Measurements from ENCODE around the gene LACTBL1.

The LACTBL1 gene

DNA sequence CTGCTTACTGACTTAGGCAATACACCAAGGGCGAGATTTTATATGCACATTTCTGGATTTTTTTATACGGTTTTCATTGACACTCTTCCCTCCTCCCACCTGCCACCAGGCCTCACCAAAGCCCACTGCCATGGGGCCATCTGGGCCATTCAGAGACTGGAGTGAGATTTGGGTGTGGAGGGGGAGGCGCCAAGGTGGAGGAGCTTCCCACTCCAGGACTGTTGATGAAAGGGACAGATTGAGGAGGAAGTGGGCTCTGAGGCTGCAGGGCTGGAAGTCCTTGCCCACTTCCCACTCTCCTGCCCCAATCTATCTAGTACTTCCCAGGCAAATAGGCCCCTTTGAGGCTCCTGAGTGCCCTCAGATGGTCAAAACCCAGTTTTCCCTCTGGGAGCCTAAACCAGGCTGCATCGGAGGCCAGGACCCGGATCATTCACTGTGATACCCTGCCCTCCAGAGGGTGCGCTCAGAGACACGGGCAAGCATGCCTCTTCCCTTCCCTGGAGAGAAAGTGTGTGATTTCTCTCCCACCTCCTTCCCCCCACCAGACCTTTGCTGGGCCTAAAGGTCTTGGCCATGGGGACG is 57.9 kb downstream of the LACTBL1 start:
- no peak for DNase-seq (ENCODE audit: low read depth in 3 of 3, low spot score in 1 of 3)

DNA sequence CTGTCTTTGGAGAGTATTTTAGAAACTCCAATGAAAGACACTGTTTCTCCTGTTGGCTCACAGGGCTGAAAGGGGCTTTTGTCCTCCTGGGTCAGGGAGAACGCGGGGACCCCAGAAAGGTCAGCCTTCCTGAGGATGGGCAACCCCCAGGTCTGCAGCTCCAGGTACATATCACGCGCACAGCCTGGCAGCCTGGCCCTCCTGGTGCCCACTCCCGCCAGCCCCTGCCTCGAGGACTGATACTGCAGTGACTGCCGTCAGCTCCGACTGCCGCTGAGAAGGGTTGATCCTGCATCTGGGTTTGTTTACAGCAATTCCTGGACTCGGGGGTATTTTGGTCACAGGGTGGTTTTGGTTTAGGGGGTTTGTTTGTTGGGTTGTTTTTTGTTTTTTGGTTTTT is 58.5 kb downstream of the LACTBL1 start:
- no peak for DNase-seq (ENCODE audit: low read depth in 3 of 3, low spot score in 1 of 3)

DNA sequence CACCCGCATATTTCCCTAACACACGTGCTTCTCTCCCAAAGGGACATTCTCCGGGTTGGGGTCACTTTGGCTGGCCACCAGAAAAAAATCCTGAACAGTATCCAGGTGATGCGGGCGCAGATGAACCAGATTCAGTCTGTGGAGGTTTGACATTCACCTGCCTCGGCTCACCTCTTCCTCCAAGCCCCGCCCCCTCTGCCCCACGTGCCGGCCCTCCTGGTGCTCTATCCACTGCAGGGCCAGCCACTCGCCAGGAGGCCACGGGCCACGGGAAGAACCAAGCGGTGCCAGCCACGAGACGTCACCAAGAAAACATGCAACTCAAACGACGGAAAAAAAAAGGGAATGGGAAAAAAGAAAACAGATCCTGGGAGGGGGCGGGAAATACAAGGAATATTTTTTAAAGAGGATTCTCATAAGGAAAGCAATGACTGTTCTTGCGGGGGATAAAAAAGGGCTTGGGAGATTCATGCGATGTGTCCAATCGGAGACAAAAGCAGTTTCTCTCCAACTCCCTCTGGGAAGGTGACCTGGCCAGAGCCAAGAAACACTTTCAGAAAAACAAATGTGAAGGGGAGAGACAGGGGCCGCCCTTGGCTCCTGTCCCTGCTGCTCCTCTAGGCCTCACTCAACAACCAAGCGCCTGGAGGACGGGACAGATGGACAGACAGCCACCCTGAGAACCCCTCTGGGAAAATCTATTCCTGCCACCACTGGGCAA is 59.1 kb downstream of the LACTBL1 start:
- no peak for DNase-seq (ENCODE audit: low read depth in 3 of 3, low spot score in 1 of 3)

DNA sequence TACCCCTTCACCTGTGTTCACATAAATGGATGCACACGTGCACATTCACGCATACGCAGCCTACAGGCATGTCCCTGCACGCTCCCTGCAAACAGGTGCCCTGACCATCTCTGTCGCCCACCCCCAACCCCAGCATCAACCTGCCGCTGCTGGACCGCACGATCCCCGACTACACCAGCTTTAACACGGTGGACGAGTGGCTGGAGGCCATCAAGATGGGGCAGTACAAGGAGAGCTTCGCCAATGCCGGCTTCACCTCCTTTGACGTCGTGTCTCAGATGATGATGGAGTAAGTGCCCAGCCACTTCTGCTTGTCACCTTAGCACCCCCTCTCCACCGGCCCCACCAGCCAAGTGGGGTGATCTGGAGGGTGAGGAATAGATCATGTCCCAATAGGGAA is 60.4 kb downstream of the LACTBL1 start:
- no peak for DNase-seq (ENCODE audit: low read depth in 3 of 3, low spot score in 1 of 3)

DNA sequence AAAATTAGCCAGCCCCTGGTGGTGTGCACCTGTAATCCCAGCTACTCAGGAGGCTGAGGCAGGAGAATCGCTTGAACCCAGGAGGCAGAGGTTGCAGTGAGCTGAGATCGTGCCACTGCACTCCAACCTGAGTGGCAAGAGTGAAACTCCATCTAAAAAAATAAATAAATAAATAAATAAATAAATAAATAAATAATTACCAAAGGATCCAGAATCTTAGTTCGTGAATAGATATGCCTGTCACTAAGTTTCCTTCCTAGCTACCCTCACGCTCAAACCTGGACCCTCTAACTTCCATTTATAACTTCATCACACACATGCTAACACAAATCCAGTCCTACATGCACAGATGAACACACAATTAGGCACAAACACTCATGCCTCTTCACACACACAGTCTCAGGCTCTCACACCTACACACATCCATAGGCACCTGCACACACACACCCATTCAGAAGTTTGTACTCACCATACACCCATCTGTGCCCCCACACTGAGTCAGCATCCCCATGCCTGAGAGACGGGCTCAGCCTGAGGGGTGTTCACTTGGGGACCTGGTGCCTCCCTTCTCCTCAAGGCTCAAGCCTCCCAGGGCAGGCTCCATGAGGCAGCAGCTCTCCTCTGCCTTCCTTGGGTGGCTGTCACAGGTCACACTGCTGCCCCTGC is 61.5 kb downstream of the LACTBL1 start:
- DNase-seq (ENCODE audit: low read depth in 3 of 3, low spot score in 1 of 3): no peak

DNA sequence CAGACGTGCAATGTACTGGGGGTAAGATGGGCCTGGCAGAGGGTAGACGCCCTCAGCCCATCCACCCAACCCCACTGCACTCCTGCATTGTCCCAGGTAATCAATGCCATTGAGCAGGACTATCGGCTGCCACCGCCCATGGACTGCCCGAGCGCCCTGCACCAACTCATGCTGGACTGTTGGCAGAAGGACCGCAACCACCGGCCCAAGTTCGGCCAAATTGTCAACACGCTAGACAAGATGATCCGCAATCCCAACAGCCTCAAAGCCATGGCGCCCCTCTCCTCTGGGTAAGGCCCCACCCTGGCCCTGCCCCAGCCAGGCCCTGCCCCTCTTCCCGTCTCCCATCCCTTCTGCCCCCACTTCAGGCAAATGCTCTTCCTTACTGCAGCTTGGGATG is 62.4 kb downstream of the LACTBL1 start:
- no peak for DNase-seq (ENCODE audit: low read depth in 3 of 3, low spot score in 1 of 3)

DNA sequence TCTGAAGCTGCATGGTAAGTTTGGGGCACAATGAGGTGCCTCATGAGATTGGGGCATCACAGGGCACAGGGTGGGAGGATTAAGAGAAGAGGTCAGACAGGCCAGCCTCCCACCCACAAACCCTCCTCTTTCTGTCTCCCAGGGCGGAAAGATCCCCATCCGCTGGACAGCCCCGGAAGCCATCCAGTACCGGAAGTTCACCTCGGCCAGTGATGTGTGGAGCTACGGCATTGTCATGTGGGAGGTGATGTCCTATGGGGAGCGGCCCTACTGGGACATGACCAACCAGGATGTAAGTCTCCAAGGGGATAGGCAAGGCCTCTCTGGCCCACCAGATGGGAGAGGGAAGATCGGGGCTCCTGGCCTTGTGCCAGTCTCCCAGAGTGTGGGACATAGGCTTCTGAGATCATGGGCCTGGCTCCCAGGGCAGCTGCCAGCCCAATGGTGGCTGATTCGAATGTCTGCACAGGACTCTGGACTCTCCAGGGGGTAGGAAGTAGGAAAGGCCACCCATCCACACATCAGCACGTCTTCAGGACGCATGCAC is 63.7 kb downstream of the LACTBL1 start:
- no peak for DNase-seq (ENCODE audit: low read depth in 3 of 3, low spot score in 1 of 3)

DNA sequence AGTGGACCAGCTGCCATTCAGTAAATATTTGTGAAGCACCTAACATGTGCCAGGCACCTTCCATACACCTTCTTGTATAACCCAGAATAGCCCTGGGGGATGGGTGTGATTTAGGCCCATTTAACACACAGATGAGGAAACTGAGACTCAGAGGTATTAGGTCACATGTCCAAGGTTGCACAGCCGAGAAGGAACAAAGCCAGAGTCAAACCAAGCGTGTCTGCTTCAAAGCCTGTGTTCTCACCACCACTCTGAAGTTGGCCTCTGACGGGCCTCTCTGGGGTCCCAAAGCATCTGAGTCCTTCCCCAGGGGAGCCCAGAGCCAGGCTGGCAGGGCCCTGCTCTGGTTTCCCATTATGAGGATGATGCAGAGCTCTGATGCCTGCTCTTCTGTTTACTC is 65.1 kb downstream of the LACTBL1 start:
- DNase-seq (ENCODE audit: low read depth in 3 of 3, low spot score in 1 of 3): no peak

DNA sequence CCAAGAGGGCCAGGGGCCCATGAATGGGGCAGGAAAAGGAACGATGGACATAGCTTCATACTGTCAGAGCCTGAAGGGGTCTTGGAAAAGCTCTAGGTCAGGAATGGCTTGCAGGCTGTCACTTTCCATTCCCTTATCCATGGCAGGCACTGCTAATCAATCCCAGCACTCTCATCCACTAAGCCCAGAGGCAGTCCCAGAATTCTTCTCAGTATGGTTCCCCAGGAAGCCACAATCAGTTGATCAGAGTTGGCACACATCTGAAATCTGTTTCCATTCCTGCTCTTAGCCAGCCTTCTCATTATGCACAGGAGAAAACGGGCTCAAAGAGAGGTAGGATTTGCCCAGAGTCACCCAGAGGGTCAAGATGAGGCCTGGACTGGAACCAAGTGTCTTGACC is 65.7 kb downstream of the LACTBL1 start:
- DNase-seq (ENCODE audit: low read depth in 3 of 3, low spot score in 1 of 3): no peak

DNA sequence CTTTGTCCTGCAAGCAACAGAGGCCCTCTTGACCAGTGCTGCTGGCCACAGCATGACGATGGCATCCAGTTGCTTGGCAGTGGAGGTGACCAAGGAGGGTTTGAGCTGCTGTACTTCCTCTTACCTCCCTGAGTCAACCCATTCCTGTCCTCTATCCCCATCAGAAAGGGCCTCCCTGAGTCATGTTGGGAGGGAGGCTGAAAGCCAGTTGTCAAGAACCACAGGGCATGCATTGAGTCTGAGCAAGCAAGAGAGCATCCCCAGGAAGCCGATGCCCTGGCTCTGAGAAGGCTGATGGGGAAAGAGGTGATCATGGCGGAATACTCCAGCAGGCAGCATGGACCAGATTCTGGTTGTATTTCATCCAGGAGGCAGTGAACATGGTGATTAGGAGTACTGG is 69.6 kb downstream of the LACTBL1 start:
- no peak for DNase-seq (ENCODE audit: low read depth in 3 of 3, low spot score in 1 of 3)
